Gastroesophageal sphincter (tissue), 3 donors: ENCODE results near the gene EMP2.

Experiments used
- POLR2A ChIP-seq, 2 donors: fragments of 450-650 bp; IDR thresholded peaks; one replicate each; pipeline ENCODE4 v1.6.1; 2017; ENCODE audit warnings: antibody characterized with exemption in 2 of 2, mild to moderate bottlenecking in 2 of 2, moderate library complexity in 1 of 2
- POLR2AphosphoS5 ChIP-seq: sonication (generic); formaldehyde crosslinking; IDR thresholded peaks from one replicate; pipeline ENCODE4 v1.6.1; 2017; ENCODE audit warnings: antibody characterized with exemption
- TF ChIP-seq, protein P1 (sequence below), 4 experiments: fragments of 200-600 bp in 2 of 4; fragments of 450-650 bp in 2 of 4; sonication (generic) in 1 of 4; IDR thresholded peaks; one replicate each; pipeline ENCODE4 v1.5.1; 2017 to 2019; ENCODE audit warnings: antibody characterized with exemption in 4 of 4, mild to moderate bottlenecking in 2 of 4, moderate library complexity in 2 of 4

- TF ChIP-seq, protein P1, sequence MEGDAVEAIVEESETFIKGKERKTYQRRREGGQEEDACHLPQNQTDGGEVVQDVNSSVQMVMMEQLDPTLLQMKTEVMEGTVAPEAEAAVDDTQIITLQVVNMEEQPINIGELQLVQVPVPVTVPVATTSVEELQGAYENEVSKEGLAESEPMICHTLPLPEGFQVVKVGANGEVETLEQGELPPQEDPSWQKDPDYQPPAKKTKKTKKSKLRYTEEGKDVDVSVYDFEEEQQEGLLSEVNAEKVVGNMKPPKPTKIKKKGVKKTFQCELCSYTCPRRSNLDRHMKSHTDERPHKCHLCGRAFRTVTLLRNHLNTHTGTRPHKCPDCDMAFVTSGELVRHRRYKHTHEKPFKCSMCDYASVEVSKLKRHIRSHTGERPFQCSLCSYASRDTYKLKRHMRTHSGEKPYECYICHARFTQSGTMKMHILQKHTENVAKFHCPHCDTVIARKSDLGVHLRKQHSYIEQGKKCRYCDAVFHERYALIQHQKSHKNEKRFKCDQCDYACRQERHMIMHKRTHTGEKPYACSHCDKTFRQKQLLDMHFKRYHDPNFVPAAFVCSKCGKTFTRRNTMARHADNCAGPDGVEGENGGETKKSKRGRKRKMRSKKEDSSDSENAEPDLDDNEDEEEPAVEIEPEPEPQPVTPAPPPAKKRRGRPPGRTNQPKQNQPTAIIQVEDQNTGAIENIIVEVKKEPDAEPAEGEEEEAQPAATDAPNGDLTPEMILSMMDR (IDR thresholded peaks at IDR 0.05), result no peak
- no peak for TF ChIP-seq POLR2AphosphoS5
- no peak for TF ChIP-seq POLR2A (IDR thresholded peaks at IDR 0.05)
Measured at GRCh38 chr16:10518479-10519041, 61.8 kb downstream of the EMP2 start.
